ENCODE measurements around the gene FADS1.

- no peak for TF ChIP-seq POLR2A (IDR thresholded peaks at IDR 0.05; ENCODE audit: low read length)
- TF ChIP-seq GATA1 (IDR thresholded peaks at IDR 0.05; ENCODE audit: low read depth, low read length) = no peak
These were observed 23.0 kb downstream of the FADS1 start for GRCh38 chr11:61793829-61794204.

All from erythroblast (primary cell).